Endothelial cell (in vitro differentiated cells): ENCODE data around the gene UBE2Z. TPM values are rescaled to one million over a fixed set of nuclear protein-coding genes. Genes with fewer than 3 reads are reported as not detected.

ENCODE experiments used
- DNase-seq: peaks from one replicate; pipeline ENCODE4 v3.0.0; 2021; ENCODE audit warnings: low spot score
- H3K27ac Mint-ChIP-seq: one replicate; pipeline ENCODE4 v1.8.0; 2021; ENCODE audit warnings: mixed read lengths, inconsistent platforms; ENCODE audit not compliant: unreplicated experiment
- H3K27me3 Mint-ChIP-seq: one replicate; pipeline ENCODE4 v1.8.0; 2021; ENCODE audit warnings: mild to moderate bottlenecking, moderate library complexity, mixed read lengths, inconsistent platforms; ENCODE audit not compliant: unreplicated experiment
- H3K36me3 Mint-ChIP-seq: one replicate; pipeline ENCODE4 v1.8.0; 2021; ENCODE audit warnings: mild to moderate bottlenecking, low read depth, mixed read lengths, inconsistent platforms; ENCODE audit not compliant: unreplicated experiment
- H3K4me1 Mint-ChIP-seq: one replicate; pipeline ENCODE4 v1.8.0; 2021; ENCODE audit warnings: mild to moderate bottlenecking, mixed read lengths, inconsistent platforms; ENCODE audit not compliant: unreplicated experiment
- H3K4me3 Mint-ChIP-seq: one replicate; pipeline ENCODE4 v1.8.0; 2021; ENCODE audit warnings: mild to moderate bottlenecking, mixed read lengths, inconsistent platforms; ENCODE audit not compliant: unreplicated experiment
- H3K9me3 Mint-ChIP-seq: one replicate; pipeline ENCODE4 v1.8.0; 2021; ENCODE audit warnings: mixed read lengths, inconsistent platforms; ENCODE audit not compliant: unreplicated experiment
- CTCF ChIP-seq: fragments of 200-600 bp; sonication (generic); IDR thresholded peaks from one replicate; pipeline ENCODE4 v1.5.0; 2021; ENCODE audit warnings: antibody characterized with exemption; ENCODE audit not compliant: unreplicated experiment
- total RNA-seq: library from RNA; stranded (reverse); fragmentation: NEBNext Ultra II Directional; extraction: Animal tissue kit (Norgen Biotek cat#: 25700); gene quantifications from one replicate; pipeline ENCODE4 v1.2.1, GENCODE V29; 2021; ENCODE audit not compliant: unreplicated experiment

UBE2Z gene
- total RNA-seq, 1 donor from 2014 or later, result 81.8 TPM

GRCh38 chr17:48890086-48890485 lies 18.1 kb upstream of the UBE2Z start:
- no peak for TF ChIP-seq CTCF
- Mint-ChIP-seq H3K9me3 (no peaks in the 10 kb centered on the region), H3K4me1 (peaks cover 15% of the 10 kb centered on the region), H3K27me3 (peaks cover 9% of the 10 kb centered on the region), H3K36me3 (no peaks in the 10 kb centered on the region), H3K27ac (no peak overlapping the region), H3K4me3 (no peak overlapping the region)
- DNase-seq, result no peak

GRCh38 chr17:48892940-48893645 lies 15.1 kb upstream of the UBE2Z start:
- no peak for DNase-seq
- Mint-ChIP-seq H3K9me3 (no peaks in the 10 kb centered on the region), H3K4me1 (peaks cover 10% of the 10 kb centered on the region), H3K4me3 (peak overlapping the region; percentile 91), H3K27me3 (peaks cover 9% of the 10 kb centered on the region), H3K36me3 (no peaks in the 10 kb centered on the region), H3K27ac (peak overlapping the region; percentile 89)
- no peak for TF ChIP-seq CTCF

- H3K9me3 Mint-ChIP-seq, result no peaks in the 10 kb centered on the region
- peaks cover 10% of the 10 kb centered on the region for H3K4me1 Mint-ChIP-seq
- DNase-seq, result no peak
- peaks cover 9% of the 10 kb centered on the region for H3K27me3 Mint-ChIP-seq
- H3K36me3 Mint-ChIP-seq, result no peaks in the 10 kb centered on the region
- TF ChIP-seq CTCF, result no peak
- H3K4me3 Mint-ChIP-seq, result peak overlapping the region; percentile 91
- H3K27ac Mint-ChIP-seq, result peak overlapping the region; percentile 89
Measured at GRCh38 chr17:48893646-48894508, 14.3 kb upstream of the UBE2Z start.

GRCh38 chr17:48894886-48895285 lies 13.3 kb upstream of the UBE2Z start:
- DNase-seq, result no peak
- Mint-ChIP-seq H3K9me3 (no peaks in the 10 kb centered on the region), H3K36me3 (no peaks in the 10 kb centered on the region), H3K27me3 (peaks cover 9% of the 10 kb centered on the region), H3K27ac (no peak overlapping the region), H3K4me1 (peaks cover 10% of the 10 kb centered on the region), H3K4me3 (peak overlapping the region; percentile 31)
- TF ChIP-seq CTCF, result no peak

- no peaks in the 10 kb centered on the region for H3K27me3 Mint-ChIP-seq
- H3K9me3 Mint-ChIP-seq, result no peaks in the 10 kb centered on the region
- no peak overlapping the region for H3K4me3 Mint-ChIP-seq
- no peak overlapping the region for H3K27ac Mint-ChIP-seq
- DNase-seq, result no peak
- no peak for TF ChIP-seq CTCF
- no peaks in the 10 kb centered on the region for H3K4me1 Mint-ChIP-seq
- no peaks in the 10 kb centered on the region for H3K36me3 Mint-ChIP-seq
Measured at GRCh38 chr17:48901241-48901640, 7.0 kb upstream of the UBE2Z start.
